Lung (tissue), 12 donors: Measurements from ENCODE around the gene GPC6. TPM values are rescaled to one million over a fixed set of nuclear protein-coding genes. Genes with fewer than 3 reads are reported as not detected.
"Not testable (repeated sequence)": the region's sequence is repeated elsewhere in the genome, so short reads cannot be mapped to it uniquely, and the experiment has no call there.

Source experiments
- ATAC-seq: fragments of 200-7000 bp; cut with Tn5 transposase; one replicate; pipeline ENCODE4 v1.9.1; 2020; ENCODE audit warnings: moderate number of reproducible peaks; ENCODE audit not compliant: insufficient read depth, low FRiP score
- DNase-seq, 3 donors: peaks; one replicate each; pipeline ENCODE4 v3.0.0-alpha.2; 2013 to 2017
- H3K27ac ChIP-seq, 2 donors: one replicate each; pipeline ENCODE4 v1.5.1; 2013; ENCODE audit warnings: mild to moderate bottlenecking in 2 of 2, moderate library complexity in 2 of 2, control low read depth in 1 of 2, inconsistent platforms in 1 of 2, low read depth in 1 of 2, low read length in 1 of 2
- H3K27me3 ChIP-seq, 3 donors: one replicate each; pipeline ENCODE4 v1.5.1; 2013; ENCODE audit warnings: low read length in 2 of 3; ENCODE audit not compliant: control insufficient read depth in 3 of 3, insufficient read depth in 3 of 3
- H3K36me3 ChIP-seq, 4 donors: one replicate each; pipeline ENCODE4 v1.5.1; 2013; ENCODE audit warnings: low read length in 4 of 4, mild to moderate bottlenecking in 1 of 4, moderate library complexity in 1 of 4; ENCODE audit not compliant: control insufficient read depth in 4 of 4, insufficient read depth in 4 of 4
- H3K4me1 ChIP-seq, 5 donors: one replicate each; pipeline ENCODE4 v1.5.1; 2013; ENCODE audit warnings: low read length in 5 of 5, mild to moderate bottlenecking in 2 of 5, moderate library complexity in 1 of 5; ENCODE audit not compliant: control insufficient read depth in 5 of 5, insufficient read depth in 5 of 5
- H3K4me3 ChIP-seq: one replicate; pipeline ENCODE4 v1.5.1; 2013; ENCODE audit warnings: mild to moderate bottlenecking, control low read depth, moderate library complexity
- H3K9ac ChIP-seq, 2 donors: one replicate each; pipeline ENCODE4 v1.5.1; 2013; ENCODE audit warnings: low read length in 2 of 2, control low read depth in 1 of 2; ENCODE audit not compliant: insufficient read depth in 1 of 2
- H3K9me3 ChIP-seq, 4 donors: one replicate each; pipeline ENCODE4 v1.5.1; 2013; ENCODE audit warnings: low read length in 3 of 4, mild to moderate bottlenecking in 1 of 4, moderate library complexity in 1 of 4; ENCODE audit not compliant: control insufficient read depth in 4 of 4, insufficient read depth in 3 of 4
- CTCF ChIP-seq: IDR thresholded peaks from 2 replicates; pipeline ENCODE4 v1.5.1; 2012; ENCODE audit warnings: mild to moderate bottlenecking; ENCODE audit errors: control extremely low read depth, extremely low read depth
- WGBS, 2 donors: extraction: QIAGEN DNeasy Blood & Tissue Kit; methylation state at CpG; one replicate each; pipeline ENCODE4 v1.1.7; 2013; 5-methylcytosine and 5-hydroxymethylcytosine counted together
- polyA plus RNA-seq, 2 donors: library from polyadenylated mRNA; stranded (reverse); fragments of 200-250 nt; gene quantifications; one replicate each; pipeline ENCODE4 v1.2.1, GENCODE V29; 2013
- total RNA-seq, 2 donors: library from RNA; depleted of rRNA in 1 of 2; stranded (reverse); fragments of >200 nt in 1 of 2; gene quantifications; one replicate each; pipeline ENCODE4 v1.2.1, GENCODE V29; 2014 to 2021
- donor health status: control.
- donor health status: control.
- donor health status: Bipolar disorder and iron deficiency.
- donor health status: healthy.
- donor health status: DM: yes; HTN: yes; CAD: no.

Gene GPC6
- total and polyA plus RNA-seq, 4 donors = 0.45 to 31.4 (median 4.8) TPM

GRCh38 chr13:94339116-94339687 lies 1112.6 kb downstream of the GPC6 start:
- Histone ChIP-seq H3K9me3 (no peaks in the 10 kb centered on the region), H3K4me3 (no peak overlapping the region), H3K36me3 (no peaks in the 10 kb centered on the region), H3K9ac (no peak overlapping the region), H3K4me1 (peaks cover 0 to 7% (median 1%) of the 10 kb centered on the region in 5 donors), H3K27ac (no peak overlapping the region), H3K27me3 (no peaks in the 10 kb centered on the region)
- ATAC-seq (no peak), DNase-seq (no peak)
- 93 to 94% methylated on average over 11 of the region's 11 CpGs for WGBS, 2 donors
- no peak for TF ChIP-seq CTCF

GRCh38 chr13:94342436-94343242 lies 1116.0 kb downstream of the GPC6 start:
- Histone ChIP-seq H3K36me3 (no peaks in the 10 kb centered on the region), H3K4me1 (peaks cover 0 to 11% (median 1%) of the 10 kb centered on the region in 5 donors), H3K27ac (no peak overlapping the region), H3K9me3 (no peaks in the 10 kb centered on the region), H3K27me3 (no peaks in the 10 kb centered on the region), H3K9ac (no peak overlapping the region), H3K4me3 (no peak overlapping the region)
- 86 to 90% methylated on average over 17 of the region's 17 CpGs for WGBS, 2 donors
- ATAC-seq (no peak), DNase-seq (no peak)
- no peak for TF ChIP-seq CTCF

- Histone ChIP-seq H3K4me1 (peaks cover 0 to 11% (median 1%) of the 10 kb centered on the region in 5 donors), H3K4me3 (no peak overlapping the region), H3K27ac (no peak overlapping the region), H3K36me3 (no peaks in the 10 kb centered on the region), H3K9me3 (no peaks in the 10 kb centered on the region), H3K27me3 (no peaks in the 10 kb centered on the region), H3K9ac (no peak overlapping the region)
- ATAC-seq (no peak), DNase-seq (no peak)
- 80 to 91% methylated on average over 7 of the region's 7 CpGs for WGBS, 2 donors
- TF ChIP-seq CTCF = no peak
Measured at GRCh38 chr13:94343243-94343585, 1116.6 kb downstream of the GPC6 start.

GRCh38 chr13:94343687-94344086 lies 1117.1 kb downstream of the GPC6 start:
- 97% methylated on average over 3 of the region's 3 CpGs for WGBS, 2 donors
- not testable (repeated sequence) for H3K27me3 ChIP-seq, ATAC-seq, H3K9ac ChIP-seq, H3K4me3 ChIP-seq, DNase-seq, H3K9me3 ChIP-seq, H3K36me3 ChIP-seq, H3K27ac ChIP-seq
- H3K4me1 ChIP-seq = peaks cover 0 to 11% (median 1%) of the 10 kb centered on the region in 5 donors
